ENCODE measurements around the gene SLC35B3.
"Not testable (repeated sequence)": the region's sequence is repeated elsewhere in the genome, so short reads cannot be mapped to it uniquely, and the experiment has no call there.

Gene SLC35B3

DNA sequence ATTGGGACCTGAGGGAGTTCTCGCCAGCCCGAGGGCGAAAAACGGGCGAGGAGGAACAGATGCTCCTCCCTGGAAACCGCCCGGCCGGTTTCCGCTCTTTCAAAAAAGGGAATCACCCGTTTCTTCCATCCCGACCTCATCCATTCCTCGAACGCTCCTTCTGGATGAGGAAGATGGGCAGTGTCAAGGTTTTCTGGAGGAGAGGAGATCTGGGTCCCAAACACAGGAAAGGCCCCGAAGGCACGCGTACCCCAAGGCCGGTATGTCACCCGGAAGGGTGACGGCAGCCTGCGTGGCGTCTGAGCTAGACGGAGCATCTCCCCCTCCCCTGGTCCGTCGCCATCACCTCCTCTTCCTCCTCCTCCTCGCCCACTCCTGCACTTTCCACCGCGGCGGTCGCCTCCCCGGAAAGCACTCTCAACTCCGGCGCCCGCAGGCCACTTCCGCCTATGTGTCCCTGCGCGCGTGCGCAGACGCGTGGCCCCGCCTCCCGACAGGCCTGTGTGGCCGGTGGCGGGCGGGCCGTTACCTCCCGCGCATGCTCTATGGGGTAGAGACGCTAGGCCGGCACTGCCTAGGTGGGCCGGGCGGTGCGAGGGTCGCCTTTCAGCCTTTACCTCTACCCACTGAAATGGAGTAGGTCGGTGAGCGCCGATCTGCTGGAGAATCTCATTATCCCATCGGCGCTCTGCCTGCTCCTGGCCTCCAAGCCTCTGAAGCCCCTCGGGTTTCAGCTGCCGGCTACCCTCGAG is at the start of gene SLC35B3:
SLC35B3 (minus strand) TSS at position 453 of the 752 bp plus-strand sequence.
- peak within 1 kb of the TSS; percentile 94 for H3K9ac ChIP-seq (ENCODE audit: low read length)
- H3K36me3 ChIP-seq (ENCODE audit: insufficient read depth, low read length): no peaks in the 10 kb centered on the region
- no peaks in the 10 kb centered on the region for H3K9me3 ChIP-seq (ENCODE audit: low read length)
- peak within 1 kb of the TSS; percentile 86 for H3K27ac ChIP-seq (ENCODE audit: low read depth, low read length)
- peaks cover 17% of the 10 kb centered on the region for H3K4me1 ChIP-seq (ENCODE audit: insufficient read depth, low read length)
- H3K27me3 ChIP-seq (ENCODE audit: control insufficient read depth in 1 of 2, insufficient read depth in 2 of 2, low read length in 2 of 2): no peaks in the 10 kb centered on the region
- peak within 1 kb of the TSS; percentile 57 to 99 for H3K4me3 ChIP-seq (ENCODE audit: low read depth in 1 of 2, low read length in 2 of 2)

DNA sequence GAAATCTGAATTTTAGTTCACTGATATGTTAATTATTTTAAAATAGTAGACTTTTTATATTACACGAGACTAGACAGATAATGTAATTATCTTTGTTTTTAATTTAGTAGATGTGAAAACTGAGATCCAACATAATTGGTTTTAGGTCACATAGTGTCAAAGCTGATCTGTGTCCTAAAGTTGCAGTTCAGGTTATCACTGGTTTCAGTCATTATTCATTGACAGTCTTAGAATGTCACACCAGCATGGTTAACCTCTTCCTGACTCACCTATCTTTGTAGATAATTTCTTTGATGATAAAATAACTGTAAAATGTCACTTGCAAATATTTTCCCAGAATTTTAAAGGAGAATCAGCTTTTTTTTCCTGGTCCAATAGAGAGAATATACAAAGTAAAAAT is 48.3 kb upstream of the SLC35B3 start:
- Histone ChIP-seq H3K4me3 (ENCODE audit: low read depth in 1 of 2, low read length in 2 of 2) (no peak overlapping the region), H3K27ac (ENCODE audit: low read depth, low read length) (no peak overlapping the region), H3K36me3 (ENCODE audit: insufficient read depth, low read length) (no peaks in the 10 kb centered on the region), H3K9me3 (ENCODE audit: low read length) (no peaks in the 10 kb centered on the region), H3K4me1 (ENCODE audit: insufficient read depth, low read length) (no peaks in the 10 kb centered on the region), H3K9ac (ENCODE audit: low read length) (no peak overlapping the region), H3K27me3 (ENCODE audit: control insufficient read depth in 1 of 2, insufficient read depth in 2 of 2, low read length in 2 of 2) (no peaks in the 10 kb centered on the region)

- H3K4me1 ChIP-seq (ENCODE audit: insufficient read depth, low read length): no peaks in the 10 kb centered on the region
- no peak overlapping the region for H3K9ac ChIP-seq (ENCODE audit: low read length)
- no peaks in the 10 kb centered on the region for H3K36me3 ChIP-seq (ENCODE audit: insufficient read depth, low read length)
These were observed 46.4 kb upstream of the SLC35B3 start for GRCh38 chr6:8481727-8482126.

GRCh38 chr6:8478418-8478817 is 43.1 kb upstream of the SLC35B3 start:
- H3K4me3 ChIP-seq (ENCODE audit: low read depth in 1 of 2, low read length in 2 of 2): no peak overlapping the region
- H3K9ac ChIP-seq (ENCODE audit: low read length): no peak overlapping the region

More at GRCh38 chr6:8481727-8482126, 46.4 kb upstream of the SLC35B3 start:
- H3K27me3 ChIP-seq (ENCODE audit: control insufficient read depth in 1 of 2, insufficient read depth in 2 of 2, low read length in 2 of 2): no peaks in the 10 kb centered on the region
- no peak overlapping the region for H3K27ac ChIP-seq (ENCODE audit: low read depth, low read length)
- no peak overlapping the region for H3K4me3 ChIP-seq (ENCODE audit: low read depth in 1 of 2, low read length in 2 of 2)
- no peaks in the 10 kb centered on the region for H3K9me3 ChIP-seq (ENCODE audit: low read length)

GRCh38 chr6:8476656-8477055 is 41.3 kb upstream of the SLC35B3 start:
- H3K4me1 ChIP-seq (ENCODE audit: insufficient read depth, low read length): no peaks in the 10 kb centered on the region
- no peaks in the 10 kb centered on the region for H3K36me3 ChIP-seq (ENCODE audit: insufficient read depth, low read length)
- H3K9me3 ChIP-seq (ENCODE audit: low read length): no peaks in the 10 kb centered on the region
- H3K4me3 ChIP-seq (ENCODE audit: low read depth in 1 of 2, low read length in 2 of 2): no peak overlapping the region
- no peak overlapping the region for H3K27ac ChIP-seq (ENCODE audit: low read depth, low read length)
- no peaks in the 10 kb centered on the region for H3K27me3 ChIP-seq (ENCODE audit: control insufficient read depth in 1 of 2, insufficient read depth in 2 of 2, low read length in 2 of 2)
- no peak overlapping the region for H3K9ac ChIP-seq (ENCODE audit: low read length)

More at GRCh38 chr6:8478418-8478817, 43.1 kb upstream of the SLC35B3 start:
- Histone ChIP-seq H3K36me3 (ENCODE audit: insufficient read depth, low read length) (no peaks in the 10 kb centered on the region), H3K4me1 (ENCODE audit: insufficient read depth, low read length) (no peaks in the 10 kb centered on the region), H3K27me3 (ENCODE audit: control insufficient read depth in 1 of 2, insufficient read depth in 2 of 2, low read length in 2 of 2) (no peaks in the 10 kb centered on the region), H3K27ac (ENCODE audit: low read depth, low read length) (no peak overlapping the region), H3K9me3 (ENCODE audit: low read length) (no peaks in the 10 kb centered on the region)

DNA sequence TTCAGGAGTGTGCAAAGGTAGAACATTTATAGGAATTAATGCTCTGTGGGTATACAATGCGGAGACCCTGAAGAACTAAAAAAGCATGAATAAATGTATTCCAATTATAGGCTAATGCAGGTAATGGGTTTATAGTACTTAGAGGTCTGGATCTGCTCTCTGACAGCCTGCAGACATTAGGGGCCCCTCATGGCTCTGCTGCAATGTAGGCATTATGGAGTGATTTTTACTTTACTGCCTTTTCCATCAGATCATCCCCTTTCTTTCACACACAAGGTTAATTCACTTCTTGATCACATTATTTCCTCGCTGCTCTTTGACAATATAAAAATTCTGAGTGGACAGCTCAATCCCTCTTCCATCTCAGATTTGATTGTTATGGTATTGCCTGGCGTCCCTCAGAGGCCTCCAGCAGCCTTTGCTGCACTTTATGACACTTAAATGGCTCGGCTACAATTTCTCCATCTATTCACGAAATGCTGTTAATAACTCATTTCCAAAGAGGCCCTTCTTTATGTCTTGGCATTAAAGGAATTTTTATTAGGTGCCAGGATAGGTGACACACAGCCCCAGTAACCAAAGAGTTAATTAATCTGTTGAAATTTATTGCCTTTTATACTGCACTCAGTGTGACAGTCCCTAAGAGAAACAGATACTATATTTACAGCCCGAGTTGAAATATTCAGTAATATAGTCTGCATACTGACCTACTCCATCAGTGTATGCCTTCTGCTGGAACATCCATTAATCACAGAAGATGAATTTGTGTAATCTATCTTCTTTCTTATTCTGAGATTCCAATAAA is 33.4 kb upstream of the SLC35B3 start:
- no peaks in the 10 kb centered on the region for H3K27me3 ChIP-seq (ENCODE audit: control insufficient read depth in 1 of 2, insufficient read depth in 2 of 2, low read length in 2 of 2)
- H3K36me3 ChIP-seq (ENCODE audit: insufficient read depth, low read length): no peaks in the 10 kb centered on the region
- no peak overlapping the region for H3K4me3 ChIP-seq (ENCODE audit: low read depth in 1 of 2, low read length in 2 of 2)
- no peaks in the 10 kb centered on the region for H3K9me3 ChIP-seq (ENCODE audit: low read length)
- H3K27ac ChIP-seq (ENCODE audit: low read depth, low read length): no peak overlapping the region
- no peaks in the 10 kb centered on the region for H3K4me1 ChIP-seq (ENCODE audit: insufficient read depth, low read length)
- no peak overlapping the region for H3K9ac ChIP-seq (ENCODE audit: low read length)

- Histone ChIP-seq H3K27me3 (ENCODE audit: control insufficient read depth in 1 of 2, insufficient read depth in 2 of 2, low read length in 2 of 2) (no peaks in the 10 kb centered on the region), H3K36me3 (ENCODE audit: insufficient read depth, low read length) (no peaks in the 10 kb centered on the region), H3K9me3 (ENCODE audit: low read length) (no peaks in the 10 kb centered on the region), H3K27ac (ENCODE audit: low read depth, low read length) (no peak overlapping the region), H3K4me3 (ENCODE audit: low read depth in 1 of 2, low read length in 2 of 2) (no peak overlapping the region), H3K4me1 (ENCODE audit: insufficient read depth, low read length) (no peaks in the 10 kb centered on the region), H3K9ac (ENCODE audit: low read length) (no peak overlapping the region)
These were observed 27.3 kb upstream of the SLC35B3 start for GRCh38 chr6:8462694-8463093.

DNA sequence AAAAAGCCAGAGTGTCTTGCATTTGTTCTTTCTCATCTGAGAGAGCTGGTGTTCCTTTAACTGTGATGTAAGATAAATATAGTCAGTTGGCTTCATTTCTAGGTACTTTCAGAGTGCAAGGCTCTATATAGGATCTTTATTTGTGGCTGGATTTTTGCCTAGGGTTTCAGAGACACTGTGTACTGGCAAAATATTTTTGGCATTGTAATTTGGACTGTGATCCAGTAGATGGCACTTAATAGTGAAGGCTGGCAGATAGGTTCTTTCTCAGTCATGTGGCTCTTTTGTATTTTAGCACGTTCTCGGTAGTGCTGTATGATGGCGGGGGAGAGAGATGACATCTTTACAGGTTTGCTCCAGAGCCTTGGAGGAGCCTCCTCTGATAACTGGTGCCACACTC is 26.8 kb upstream of the SLC35B3 start:
- Histone ChIP-seq H3K9ac (ENCODE audit: low read length) (no peak overlapping the region), H3K27ac (ENCODE audit: low read depth, low read length) (no peak overlapping the region), H3K27me3 (ENCODE audit: control insufficient read depth in 1 of 2, insufficient read depth in 2 of 2, low read length in 2 of 2) (no peaks in the 10 kb centered on the region), H3K4me3 (ENCODE audit: low read depth in 1 of 2, low read length in 2 of 2) (no peak overlapping the region), H3K4me1 (ENCODE audit: insufficient read depth, low read length) (no peaks in the 10 kb centered on the region), H3K36me3 (ENCODE audit: insufficient read depth, low read length) (no peaks in the 10 kb centered on the region), H3K9me3 (ENCODE audit: low read length) (peaks cover 4% of the 10 kb centered on the region)

GRCh38 chr6:8446391-8446790 is 11.0 kb upstream of the SLC35B3 start:
- no peaks in the 10 kb centered on the region for H3K9me3 ChIP-seq (ENCODE audit: low read length)
- H3K27ac ChIP-seq (ENCODE audit: low read depth, low read length): no peak overlapping the region
- no peaks in the 10 kb centered on the region for H3K27me3 ChIP-seq (ENCODE audit: control insufficient read depth in 1 of 2, insufficient read depth in 2 of 2, low read length in 2 of 2)
- no peak overlapping the region for H3K4me3 ChIP-seq (ENCODE audit: low read depth in 1 of 2, low read length in 2 of 2)
- H3K4me1 ChIP-seq (ENCODE audit: insufficient read depth, low read length): no peaks in the 10 kb centered on the region
- no peaks in the 10 kb centered on the region for H3K36me3 ChIP-seq (ENCODE audit: insufficient read depth, low read length)
- no peak overlapping the region for H3K9ac ChIP-seq (ENCODE audit: low read length)

DNA sequence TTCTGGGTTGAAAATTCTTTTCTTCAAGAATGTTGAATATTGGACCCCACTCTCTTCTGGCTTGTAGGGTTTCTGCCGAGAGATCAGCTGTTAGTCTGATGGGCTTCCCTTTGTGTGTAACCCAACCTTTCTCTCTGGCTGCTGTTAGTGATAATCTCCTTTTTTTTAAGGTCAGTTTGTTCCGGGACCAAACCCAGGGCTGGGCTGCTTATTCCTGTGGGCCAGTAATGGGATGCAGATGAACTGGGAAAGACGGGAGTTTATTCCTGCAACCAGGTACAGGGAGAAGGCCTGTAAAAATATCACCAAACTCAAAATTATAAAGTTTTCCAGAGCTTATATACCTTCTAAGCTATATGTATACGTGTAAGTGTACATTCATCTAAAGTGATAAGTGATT is 10.6 kb upstream of the SLC35B3 start:
- H3K27me3 ChIP-seq (ENCODE audit: control insufficient read depth in 1 of 2, insufficient read depth in 2 of 2, low read length in 2 of 2); H3K4me3 ChIP-seq (ENCODE audit: low read depth in 1 of 2, low read length in 2 of 2); H3K27ac ChIP-seq (ENCODE audit: low read depth, low read length); H3K4me1 ChIP-seq (ENCODE audit: insufficient read depth, low read length); H3K9ac ChIP-seq (ENCODE audit: low read length); H3K9me3 ChIP-seq (ENCODE audit: low read length); H3K36me3 ChIP-seq (ENCODE audit: insufficient read depth, low read length): not testable (repeated sequence)

DNA sequence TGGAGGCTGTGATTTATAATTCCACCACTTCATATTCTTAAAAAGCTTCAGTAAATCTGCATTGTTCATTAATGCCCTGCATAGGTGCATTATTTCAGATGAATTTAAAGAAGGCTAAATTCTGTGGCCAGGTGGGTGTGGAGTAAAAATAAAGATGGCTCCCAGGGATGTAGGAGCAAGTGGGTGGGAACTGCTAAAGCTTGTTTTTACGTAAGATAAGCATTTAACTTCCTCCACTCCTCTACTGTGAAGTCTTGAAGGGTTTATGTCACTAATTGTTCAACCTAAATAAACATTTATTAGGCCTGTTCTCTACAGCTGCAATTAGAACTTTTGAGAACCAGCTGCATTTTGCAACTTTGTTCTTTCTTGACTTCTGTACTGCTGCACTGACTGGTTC is 6.8 kb upstream of the SLC35B3 start:
- Histone ChIP-seq H3K4me3 (ENCODE audit: low read depth in 1 of 2, low read length in 2 of 2) (no peak overlapping the region), H3K4me1 (ENCODE audit: insufficient read depth, low read length) (no peaks in the 10 kb centered on the region), H3K9me3 (ENCODE audit: low read length) (no peaks in the 10 kb centered on the region), H3K27ac (ENCODE audit: low read depth, low read length) (no peak overlapping the region), H3K9ac (ENCODE audit: low read length) (no peak overlapping the region), H3K36me3 (ENCODE audit: insufficient read depth, low read length) (no peaks in the 10 kb centered on the region), H3K27me3 (ENCODE audit: control insufficient read depth in 1 of 2, insufficient read depth in 2 of 2, low read length in 2 of 2) (no peaks in the 10 kb centered on the region)
